Activated CD8-positive, alpha-beta memory T cell treated with anti-CD3 and anti-CD28 coated beads, Interleukin-2, amount 50 U/mL, for 24 hours (primary cell): ENCODE data around the gene MYO18A.

Source experiments
- DNase-seq: peaks from one replicate; pipeline ENCODE4 v3.0.0-alpha.2; 2020; ENCODE audit errors: extremely low read depth

The MYO18A gene

DNA sequence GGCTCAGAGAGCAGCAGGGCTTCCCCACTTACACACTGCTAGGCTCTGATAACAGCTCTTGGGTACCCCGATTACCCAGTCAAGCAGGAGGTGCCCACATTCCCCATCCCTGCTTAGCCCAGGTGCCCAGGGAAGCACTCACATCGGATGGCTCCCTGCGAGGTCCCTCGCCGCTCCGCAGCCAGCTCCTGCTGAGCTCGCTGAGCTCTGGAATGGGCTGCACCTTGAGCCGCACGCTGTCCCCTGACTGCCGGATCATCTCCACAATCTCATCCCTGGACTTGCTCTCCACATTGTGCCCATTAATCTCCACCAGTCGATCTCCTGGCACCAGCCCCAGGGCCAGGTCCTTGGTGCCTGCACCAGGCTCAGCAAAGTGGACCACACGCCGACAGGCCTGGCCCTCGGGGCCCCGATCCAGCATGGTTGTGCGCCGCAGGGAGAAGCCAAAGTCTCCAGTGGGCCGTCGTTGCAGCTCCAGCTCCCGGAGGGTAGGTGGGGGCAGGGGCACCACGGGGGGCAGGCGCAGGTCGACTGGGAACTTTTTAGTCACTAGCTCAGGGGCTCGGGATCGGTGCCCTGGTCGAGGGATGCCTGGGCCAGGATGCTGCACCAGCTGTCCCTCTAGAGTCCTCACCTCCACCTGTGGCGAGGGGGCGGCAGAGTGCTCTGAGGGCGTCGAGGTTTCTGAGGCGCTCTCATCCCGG, 14.2 kb downstream of the MYO18A start:
- DNase-seq, result no peak

DNA sequence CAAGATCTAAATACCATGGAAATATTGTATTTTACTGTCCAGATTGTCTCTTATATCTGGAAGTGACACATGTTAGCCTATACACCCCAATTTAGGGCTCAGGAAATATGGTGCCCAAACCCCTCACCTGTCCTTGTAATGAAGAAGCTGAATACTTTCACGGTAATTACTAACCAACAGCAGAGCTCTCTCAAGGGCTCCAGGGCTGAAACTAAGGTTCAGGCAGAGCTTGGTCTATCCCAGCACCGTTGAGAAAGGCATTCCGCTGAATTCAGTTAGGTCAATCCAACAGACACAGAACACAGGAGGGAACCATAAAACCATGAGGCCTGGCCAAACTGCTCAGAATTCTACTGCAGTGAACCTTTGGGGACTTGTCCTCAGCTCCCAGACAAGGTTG, 14.9 kb downstream of the MYO18A start:
- DNase-seq, result no peak

DNA sequence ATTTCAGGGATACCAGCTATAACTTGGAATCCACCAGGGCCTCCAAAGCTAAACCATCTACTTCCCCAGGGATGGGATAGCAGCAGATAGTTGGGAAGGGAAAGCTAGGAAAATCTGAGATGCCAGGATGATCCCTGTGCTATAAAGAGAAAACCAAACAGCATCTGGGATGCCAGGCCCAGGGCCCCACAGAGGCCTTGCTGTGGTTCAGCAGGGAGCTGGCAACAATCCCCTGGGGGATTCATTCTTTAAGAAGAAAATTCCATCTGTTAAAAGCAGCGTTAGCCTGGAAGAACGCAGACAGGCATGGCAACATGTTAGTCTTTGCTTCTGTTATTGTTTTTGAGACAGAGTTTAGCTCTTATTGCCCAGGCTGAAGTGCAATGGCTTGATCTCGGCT, 16.6 kb downstream of the MYO18A start:
- no peak for DNase-seq

DNA sequence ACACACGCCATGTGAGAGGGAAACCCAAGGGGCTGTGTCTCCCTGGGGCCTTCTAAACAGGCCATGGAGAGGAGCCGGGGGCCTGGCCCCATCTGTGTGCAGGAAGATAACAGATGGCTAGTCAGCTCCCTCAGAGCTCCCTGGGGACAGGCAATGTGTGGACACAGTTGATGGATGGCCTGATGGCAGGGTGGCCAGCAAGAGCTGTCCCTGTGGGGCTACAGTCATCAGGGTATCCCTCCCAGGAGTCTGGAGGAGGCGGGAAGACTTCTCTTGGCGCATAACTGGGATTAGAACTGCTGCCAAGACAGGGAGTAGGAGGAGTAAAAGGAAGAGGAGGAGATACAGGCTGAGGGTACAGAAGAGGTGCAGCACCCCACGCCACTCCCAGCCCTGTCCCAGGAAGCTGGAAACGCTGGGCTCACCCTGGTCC, 17.3 kb downstream of the MYO18A start:
- DNase-seq, result no peak

DNA sequence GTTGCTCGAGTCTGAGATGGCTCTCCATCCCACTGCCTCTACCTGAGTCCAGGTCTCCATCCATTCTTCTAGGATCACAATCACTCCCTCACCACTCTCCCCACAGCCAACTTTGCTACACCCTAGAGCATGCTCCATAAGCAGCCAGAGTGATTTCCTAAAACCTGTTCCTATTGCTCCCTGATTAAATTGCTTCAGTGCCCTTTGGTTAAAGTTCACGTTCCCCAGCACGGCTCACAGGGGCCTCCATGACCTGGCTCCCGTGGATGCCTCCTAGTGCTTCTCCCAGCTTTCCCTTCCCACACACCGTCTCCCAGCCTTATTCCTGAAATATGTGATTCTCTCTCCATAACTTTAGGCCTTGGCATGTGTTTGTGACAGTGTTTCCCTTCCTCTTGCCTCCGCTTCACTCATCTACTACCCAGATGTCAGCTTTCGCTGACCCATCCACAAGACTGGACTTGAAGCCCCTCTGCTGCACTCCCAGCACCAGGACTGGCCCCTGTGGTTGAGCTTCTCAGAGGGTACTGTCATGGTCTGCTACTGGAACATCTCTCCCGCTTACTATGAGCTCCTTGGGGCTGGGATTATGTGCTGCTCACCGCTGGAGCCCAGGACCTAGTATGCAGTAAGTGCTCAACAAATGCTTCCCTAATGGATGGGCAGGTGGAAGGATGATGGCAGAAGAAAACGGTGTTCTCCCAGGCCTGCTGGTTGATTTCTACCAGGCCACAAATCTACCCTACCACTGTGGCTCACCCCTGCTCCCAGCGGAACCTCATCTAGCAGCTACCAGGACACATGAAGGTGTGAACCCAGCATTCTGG, 17.9 kb downstream of the MYO18A start:
- no peak for DNase-seq

DNA sequence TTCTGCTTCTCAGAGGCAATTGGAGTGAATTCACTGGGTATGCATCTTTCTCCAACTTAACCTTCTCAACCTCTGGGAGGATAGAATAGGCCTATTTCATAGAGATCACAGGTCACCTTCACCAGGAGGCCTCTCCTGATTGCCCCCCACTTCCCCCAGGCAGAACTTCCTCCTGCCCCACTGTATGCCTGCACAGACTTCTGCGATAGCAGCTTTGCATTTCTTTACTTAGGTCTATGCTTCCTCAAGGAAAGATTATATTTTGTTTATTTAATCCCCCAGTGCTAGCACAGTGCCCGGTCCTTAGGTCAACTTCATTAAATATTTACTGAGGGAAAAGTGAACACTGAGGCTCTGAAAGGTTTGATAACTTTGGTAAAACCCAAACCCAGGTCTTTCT, 19.9 kb downstream of the MYO18A start:
- DNase-seq, result no peak

DNA sequence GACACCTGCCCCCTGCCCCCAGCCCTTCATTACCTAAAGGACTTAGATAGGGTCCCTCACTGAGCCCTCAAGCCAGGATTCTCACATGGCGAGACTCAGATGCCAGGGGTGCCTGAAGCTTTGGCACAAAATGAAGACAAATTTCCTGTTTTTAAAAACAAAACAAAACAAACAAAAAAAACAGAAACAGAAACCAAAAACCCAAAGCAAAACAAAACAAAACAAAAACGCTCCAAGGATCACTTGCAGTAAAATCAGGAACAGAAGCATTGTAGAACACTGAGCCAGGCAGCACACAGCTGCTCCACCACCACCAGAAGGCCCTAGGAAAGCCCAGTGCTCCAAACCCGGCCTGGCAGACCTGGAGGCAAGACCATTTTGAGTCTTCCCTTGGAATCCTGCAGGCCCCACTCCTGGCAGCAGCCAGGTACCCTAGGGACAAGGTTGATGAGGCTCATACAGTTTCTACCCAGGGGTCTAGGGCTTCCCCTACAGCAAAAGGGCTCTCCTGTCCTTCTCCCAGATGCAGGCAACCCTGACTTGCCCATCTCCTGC, 20.8 kb downstream of the MYO18A start:
- DNase-seq, result no peak

DNA sequence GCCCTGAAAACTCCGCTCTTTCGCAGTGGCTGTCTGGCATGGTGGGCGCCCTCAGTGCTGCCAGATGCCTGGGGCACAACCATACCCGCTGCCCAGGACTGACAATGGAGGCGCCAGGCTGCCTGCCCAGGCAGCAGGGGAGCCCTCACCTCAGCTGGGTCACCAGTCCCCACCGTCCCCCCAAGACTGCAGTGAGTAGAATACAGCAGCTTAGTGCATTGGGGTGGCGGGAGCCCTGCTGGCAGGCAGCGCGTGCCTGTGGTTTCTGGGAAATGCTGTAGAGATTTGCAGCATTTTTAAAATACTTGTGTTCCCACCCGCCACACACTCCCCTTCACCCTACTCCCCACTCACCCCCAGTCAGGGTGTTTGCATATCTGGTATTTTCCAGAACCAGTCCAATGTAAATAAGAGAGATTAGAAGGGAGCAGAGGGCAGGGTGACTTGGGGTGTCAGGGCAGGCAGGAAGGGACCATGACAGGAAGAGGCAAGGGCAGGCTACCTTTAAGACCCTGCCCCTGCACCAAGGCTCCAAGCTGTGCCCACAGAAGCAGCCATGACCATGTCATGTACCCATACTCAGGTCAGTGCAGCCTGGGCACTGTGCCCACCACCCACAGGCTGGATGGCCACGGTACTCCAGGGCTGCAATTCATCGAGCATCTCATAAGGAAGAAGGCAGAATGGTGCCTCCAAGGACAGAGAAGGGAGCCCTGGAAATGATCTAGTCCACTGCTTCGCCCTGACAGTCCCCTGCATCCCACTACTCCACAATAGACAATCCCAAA, 21.5 kb downstream of the MYO18A start:
- no peak for DNase-seq

DNA sequence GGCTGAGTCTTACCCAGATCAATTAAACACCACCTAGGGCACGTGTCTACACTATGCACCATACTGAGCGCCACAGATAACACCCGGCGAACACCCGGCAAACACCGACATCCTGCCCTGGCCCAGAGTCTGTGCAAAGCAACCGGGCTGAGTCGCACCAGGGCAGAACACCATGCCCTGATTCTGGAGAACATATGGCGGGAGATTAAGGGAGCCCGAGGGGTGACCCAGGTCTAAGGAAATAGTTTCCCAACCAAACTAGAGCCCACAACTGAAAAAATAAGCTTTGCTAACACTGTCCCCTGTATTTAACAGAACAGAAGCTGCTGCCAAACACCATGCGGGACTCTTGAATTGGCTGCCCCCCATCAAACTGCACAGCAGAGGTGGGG, 22.1 kb downstream of the MYO18A start:
- no peak for DNase-seq

DNA sequence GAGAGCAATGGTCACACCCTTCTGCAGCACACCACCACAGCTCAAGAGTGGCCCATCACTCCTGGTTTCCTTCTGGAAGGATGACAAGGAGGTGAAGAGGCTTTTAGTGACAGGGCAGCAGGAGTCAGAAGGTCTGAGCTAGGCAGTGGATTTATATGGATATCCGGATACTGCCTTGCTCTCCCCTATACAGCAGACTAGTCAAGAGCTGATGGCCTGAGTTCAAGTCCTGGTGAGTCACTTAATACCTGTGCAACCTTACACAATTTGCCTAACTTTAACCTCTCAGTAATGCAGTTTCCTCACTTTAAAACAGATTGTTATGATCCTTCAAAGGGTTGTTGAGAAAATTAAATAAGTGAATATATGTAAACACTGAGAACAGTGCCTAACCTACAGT, 22.9 kb downstream of the MYO18A start:
- no peak for DNase-seq

DNA sequence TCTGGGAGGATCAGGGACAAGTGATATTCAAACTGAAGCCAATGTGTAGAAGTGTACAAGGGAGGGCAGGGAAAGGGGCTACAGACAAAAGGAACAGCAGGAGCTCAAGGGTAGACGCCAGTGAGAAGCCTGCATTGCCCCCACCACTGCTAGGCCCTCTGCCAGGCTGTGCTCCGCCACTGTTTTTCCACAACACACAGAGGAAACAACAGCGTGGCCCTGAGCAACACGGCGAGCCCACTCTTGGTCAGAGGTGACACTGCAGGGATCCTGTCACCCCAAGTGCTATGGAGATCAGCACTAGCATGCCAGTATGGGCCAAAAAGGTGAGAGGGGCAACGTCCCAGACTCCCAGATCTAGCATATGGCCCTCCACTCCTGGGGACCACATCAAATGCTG, 23.4 kb downstream of the MYO18A start:
- no peak for DNase-seq

DNA sequence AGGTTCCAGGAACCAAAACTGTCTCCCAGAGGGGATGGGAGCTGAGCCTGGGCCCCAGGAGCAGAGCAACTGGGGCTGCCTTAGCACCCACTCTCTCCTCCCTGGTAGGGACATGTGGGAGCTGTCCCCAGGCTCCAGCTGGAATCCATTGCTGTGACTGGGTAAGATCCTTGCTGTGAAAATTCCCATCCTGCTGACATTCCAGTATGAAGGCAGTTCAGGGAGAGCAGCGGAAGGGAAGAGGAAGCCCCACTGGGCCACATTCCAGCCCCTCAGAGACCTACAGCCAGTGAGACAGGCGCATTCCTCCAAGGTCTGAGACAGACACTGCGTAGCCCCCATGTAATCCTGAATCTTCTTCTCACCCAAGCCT, 24.2 kb downstream of the MYO18A start:
- DNase-seq, result no peak

DNA sequence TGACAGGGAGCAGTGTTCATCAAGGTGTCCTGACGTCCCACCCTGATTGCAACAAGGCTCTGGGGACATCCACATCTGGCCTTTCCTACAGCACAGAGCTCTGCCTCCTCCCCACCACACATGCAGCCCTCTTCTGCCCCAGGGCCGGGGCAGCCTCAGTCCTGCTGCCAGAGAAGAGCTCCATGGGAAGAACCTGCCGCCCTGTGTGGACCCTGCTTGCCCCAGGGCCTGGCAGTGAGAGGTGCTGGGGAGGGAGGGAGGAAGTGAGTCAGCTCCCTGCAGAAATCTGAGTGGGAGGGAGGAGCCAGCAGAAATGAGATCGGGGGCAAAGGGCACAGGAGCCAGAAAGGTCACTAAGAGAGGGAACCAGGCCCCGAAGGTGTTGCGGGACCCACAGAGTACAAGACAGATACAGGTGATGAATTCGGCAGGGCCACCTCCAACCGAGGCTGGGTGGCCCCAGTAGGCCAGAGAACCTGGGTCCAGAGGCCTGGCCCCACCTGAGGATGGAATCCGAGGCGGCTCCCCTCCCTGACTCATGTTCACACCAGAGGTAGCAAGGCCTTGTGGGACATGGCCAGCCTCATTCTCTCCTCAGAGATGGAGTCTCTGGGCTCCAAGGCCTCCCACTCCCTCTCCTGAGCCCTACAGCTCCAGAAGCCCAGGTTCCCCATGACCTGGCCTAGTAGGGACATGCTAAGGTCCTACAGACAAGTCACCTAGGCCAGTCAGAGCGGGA, 24.8 kb downstream of the MYO18A start:
- no peak for DNase-seq

DNA sequence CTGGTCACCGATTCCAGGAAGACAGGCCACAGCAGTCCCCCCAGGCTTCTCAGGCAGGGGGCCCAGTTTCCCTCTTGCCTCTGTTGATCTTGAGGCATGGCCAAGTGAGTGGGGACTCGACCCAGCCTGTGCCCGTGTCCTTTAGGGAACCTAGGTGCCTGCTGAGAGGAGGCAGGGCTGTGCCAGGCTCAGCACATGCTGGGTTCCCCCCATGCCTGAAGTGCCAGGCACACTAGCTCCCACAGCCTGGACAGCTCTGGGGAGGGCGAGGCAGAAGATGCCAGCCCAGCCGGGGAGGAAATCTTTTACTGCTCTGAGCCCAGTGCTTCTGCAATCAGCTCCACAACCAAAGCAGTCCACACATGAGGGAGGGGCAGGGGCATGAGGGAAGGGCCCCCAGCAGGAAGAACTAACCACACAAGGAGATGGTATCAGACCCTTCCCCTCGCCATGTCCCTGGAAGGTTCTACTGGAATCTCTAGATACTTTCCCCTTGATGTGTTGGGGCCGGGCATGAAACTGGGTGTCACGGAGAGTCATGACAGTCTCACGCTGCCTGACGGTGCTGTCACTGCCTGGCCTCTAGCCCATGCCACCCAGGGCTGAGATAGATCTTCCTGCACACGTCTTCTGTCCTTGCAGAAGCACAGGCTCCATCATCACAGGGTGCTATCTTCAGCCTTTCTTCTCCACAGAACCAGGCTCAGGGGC, 25.5 kb downstream of the MYO18A start:
- DNase-seq, result no peak

DNA sequence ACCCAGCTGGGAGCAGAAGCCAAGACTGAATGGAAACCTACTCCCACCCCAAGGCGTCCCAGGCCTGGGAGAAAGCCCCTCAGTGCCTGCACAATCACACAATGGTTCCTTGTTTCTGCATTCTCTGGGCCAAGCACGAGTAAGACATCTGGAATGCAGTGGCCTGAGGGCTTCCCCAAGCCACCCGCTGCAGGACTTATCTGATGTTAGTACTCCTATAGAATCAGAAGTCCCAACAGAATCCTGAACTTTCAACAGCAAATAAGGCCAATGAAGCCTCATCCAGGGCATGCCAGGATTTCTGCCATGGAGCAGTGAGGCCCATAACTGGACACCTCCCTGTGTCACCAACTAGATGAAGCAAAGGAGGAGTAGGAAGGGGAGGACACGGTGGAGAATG, 28.6 kb downstream of the MYO18A start:
- no peak for DNase-seq

DNA sequence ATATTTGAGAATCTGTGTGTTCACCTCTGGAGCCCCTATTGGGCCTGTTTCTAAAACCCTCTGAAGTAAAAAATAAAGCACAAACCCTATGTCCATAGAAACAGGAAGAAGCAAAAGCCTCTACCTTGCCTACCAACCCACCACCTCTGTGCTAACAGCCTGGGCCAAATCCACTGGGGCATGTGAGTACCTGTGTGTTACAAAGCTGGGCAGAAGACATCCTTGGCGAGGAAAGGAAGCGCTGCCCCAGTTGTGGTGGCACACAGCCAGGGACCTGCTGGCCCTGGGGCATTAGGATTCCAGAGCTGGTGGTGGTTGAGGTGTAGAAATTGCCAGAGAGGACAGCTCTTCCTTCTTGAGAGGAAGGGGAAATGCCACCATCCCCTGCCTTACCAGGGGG, 30.0 kb downstream of the MYO18A start:
- no peak for DNase-seq

DNA sequence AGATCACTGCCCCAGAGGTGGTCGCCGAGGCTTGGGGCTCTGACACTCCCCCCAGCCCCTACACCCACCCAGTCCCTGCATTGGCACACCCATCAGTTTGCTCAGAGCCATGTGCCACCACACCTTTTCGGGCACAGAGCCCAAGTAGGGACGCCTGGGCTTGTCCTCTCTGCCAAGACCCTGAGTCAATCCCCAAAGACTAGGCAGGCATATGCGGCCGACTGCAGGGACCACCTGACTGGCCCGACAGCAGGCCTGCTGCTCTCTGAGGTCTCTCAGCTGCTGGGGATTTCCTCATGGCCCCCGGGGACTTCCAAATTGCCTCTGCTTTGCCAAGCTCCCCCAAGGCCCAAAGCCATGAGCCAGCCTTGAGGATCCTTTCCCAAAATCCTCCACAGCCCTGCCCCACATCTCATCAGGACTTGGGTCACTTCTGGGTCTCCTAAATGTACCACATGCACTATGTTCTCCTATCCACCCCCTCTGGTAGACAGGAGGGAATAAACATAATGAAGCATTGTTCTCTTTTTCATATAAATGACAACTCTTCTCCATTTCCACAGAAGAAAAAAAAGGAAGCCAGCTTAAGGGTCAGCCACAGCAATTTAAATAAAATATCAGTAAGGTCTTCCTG, 30.6 kb downstream of the MYO18A start:
- no peak for DNase-seq

DNA sequence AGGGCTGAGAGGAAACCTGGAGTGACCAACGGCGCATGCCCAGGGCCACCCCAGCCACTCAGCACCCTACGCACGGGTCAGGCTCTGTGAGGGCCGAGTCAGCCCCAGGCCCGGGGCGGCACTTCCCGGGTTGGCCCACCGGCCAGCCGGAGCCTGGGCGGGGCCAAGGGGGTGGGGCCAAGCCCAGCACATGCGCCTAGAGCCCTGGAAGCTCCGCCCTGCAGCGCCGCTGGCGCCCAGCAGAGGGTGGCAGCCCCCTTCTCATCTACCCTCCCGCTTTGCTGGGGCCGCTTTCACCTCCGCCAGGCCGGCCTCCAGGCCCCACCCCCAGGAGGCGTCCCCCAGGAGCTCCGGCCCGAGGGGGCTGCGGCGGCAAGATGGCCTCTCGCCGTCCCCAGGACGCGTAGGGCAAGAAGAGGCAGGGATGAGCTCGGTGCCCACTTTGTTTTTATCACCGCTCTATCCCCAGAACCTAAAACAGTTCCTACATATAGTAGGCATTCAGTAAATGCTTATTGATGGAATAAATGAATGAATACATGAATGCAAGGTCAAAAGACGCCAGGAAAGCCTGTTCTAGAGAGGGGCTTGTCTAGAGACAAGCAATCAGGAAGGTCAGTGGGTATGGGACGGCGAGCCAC, 31.3 kb downstream of the MYO18A start:
- DNase-seq, result peak; percentile 76

DNA sequence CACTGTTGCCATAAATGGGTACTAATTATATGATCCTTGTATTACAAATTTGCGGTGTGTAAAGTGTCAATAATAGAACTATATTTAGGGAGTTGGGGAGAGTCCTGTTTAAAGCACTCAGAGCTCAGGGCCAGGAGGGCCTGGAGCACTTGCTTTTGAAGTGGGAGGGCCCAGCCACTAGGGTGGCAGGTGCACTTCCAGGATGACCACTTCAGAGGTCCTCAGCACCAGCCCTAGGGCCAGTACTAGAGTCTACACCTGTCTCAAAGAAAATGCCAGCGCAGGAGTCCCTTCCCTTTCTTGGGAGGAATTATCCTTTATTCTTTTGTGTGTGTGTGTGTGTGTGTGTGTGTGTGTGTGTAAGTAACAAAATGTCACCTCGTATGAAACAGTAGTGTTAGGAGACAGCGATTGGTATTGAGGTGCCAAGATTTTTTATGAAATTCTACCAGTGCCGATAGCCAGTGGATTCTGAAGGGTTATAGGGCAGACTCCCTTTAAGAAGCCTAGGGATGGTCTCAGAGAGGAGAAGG, 31.9 kb downstream of the MYO18A start:
- no peak for DNase-seq

DNA sequence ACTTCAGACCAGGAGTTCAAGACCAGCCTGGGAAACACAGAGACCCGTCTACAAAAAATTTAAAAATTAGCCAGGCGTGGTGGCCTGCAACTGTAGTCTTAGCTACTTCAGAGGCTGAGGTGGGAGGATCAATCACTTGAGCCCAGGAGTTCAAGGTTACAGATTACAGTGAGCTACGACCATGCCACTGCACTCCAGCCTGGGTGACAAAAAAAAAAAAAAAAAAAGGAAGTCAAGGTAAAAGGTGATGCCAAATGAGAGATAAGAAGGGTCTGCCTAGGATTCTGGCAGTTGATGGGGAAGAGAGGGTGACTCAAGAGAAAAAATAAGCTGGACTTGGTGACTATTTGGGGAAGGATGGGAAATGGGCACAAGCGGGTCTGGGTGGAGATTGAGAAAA, 32.5 kb downstream of the MYO18A start:
- DNase-seq, result no peak
